Ovary (tissue), 3 donors: ENCODE results near the gene CARMIL1.

Experiments
- CTCF ChIP-seq, 3 donors: fragments of 450-650 bp in 2 of 3; fragments of 200-600 bp in 1 of 3; IDR thresholded peaks; one replicate each; pipeline versions ENCODE4 v1.5.1 to v1.8.0; 2016 to 2022; ENCODE audit warnings: antibody characterized with exemption in 3 of 3, mild to moderate bottlenecking in 1 of 3
- POLR2A ChIP-seq: fragments of 450-650 bp; IDR thresholded peaks from one replicate; pipeline ENCODE4 v1.6.1; 2017; ENCODE audit warnings: antibody characterized with exemption, mild to moderate bottlenecking, moderate library complexity
- donor health status: DM: no; HTN: no; CAD: no.

GRCh38 chr6:25369036-25369432 is 89.9 kb downstream of the CARMIL1 start:
- no peak for TF ChIP-seq POLR2A
- TF ChIP-seq CTCF (IDR thresholded peaks at IDR 0.05), result no peak
